Vagina (tissue), 2 donors: ENCODE data around the gene KIF5B.

Source experiments
- POLR2A ChIP-seq, 2 donors: fragments of 450-650 bp; IDR thresholded peaks; one replicate each; pipeline ENCODE4 v1.6.1; 2017; ENCODE audit warnings: antibody characterized with exemption in 2 of 2, mild to moderate bottlenecking in 2 of 2, moderate library complexity in 2 of 2
- POLR2AphosphoS5 ChIP-seq, 2 donors: sonication (generic); formaldehyde crosslinking; IDR thresholded peaks; one replicate each; pipeline ENCODE4 v1.9.0; 2017; ENCODE audit warnings: antibody characterized with exemption in 2 of 2, mild to moderate bottlenecking in 2 of 2, low read depth in 1 of 2; ENCODE audit not compliant: insufficient read depth in 1 of 2
- TF ChIP-seq, protein P1 (sequence below), 3 experiments: fragments of 450-650 bp in 2 of 3; fragments of 200-600 bp in 1 of 3; sonication (generic) in 1 of 3; IDR thresholded peaks; one replicate each; pipeline ENCODE4 v1.5.1; 2017 to 2019; ENCODE audit warnings: antibody characterized with exemption in 3 of 3, mild to moderate bottlenecking in 2 of 3, moderate library complexity in 2 of 3

DNA sequence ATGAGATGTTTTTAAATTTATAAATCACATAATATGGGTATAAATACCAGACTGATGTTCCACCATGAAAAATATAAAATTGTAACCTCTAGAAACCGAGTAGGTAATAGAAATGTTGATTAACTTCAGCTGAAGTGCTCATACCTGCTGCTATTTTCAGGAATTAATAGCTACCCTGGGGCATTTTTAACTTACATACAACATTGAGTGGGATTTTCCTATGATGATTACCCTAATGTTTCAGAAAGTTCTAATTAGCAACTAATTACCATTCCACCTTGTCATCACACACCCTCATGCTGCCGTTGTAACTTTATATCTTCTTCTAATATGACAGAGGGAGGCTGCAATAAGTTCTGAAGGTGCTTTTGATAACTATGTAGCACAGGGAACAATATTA lies 74.1 kb downstream of the KIF5B start:
- TF ChIP-seq, protein P1, sequence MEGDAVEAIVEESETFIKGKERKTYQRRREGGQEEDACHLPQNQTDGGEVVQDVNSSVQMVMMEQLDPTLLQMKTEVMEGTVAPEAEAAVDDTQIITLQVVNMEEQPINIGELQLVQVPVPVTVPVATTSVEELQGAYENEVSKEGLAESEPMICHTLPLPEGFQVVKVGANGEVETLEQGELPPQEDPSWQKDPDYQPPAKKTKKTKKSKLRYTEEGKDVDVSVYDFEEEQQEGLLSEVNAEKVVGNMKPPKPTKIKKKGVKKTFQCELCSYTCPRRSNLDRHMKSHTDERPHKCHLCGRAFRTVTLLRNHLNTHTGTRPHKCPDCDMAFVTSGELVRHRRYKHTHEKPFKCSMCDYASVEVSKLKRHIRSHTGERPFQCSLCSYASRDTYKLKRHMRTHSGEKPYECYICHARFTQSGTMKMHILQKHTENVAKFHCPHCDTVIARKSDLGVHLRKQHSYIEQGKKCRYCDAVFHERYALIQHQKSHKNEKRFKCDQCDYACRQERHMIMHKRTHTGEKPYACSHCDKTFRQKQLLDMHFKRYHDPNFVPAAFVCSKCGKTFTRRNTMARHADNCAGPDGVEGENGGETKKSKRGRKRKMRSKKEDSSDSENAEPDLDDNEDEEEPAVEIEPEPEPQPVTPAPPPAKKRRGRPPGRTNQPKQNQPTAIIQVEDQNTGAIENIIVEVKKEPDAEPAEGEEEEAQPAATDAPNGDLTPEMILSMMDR (IDR thresholded peaks at IDR 0.05), result no peak
- TF ChIP-seq POLR2A (IDR thresholded peaks at IDR 0.05) (no peak), POLR2AphosphoS5 (IDR thresholded peaks at IDR 0.05; ENCODE audit: insufficient read depth in 1 of 2, low read depth in 1 of 2) (no peak)
